GM18951 (cell line): ENCODE data around the gene GET3.
"Not testable (repeated sequence)": the region's sequence is repeated elsewhere in the genome, so short reads cannot be mapped to it uniquely, and the experiment has no call there.

Experiments
- POLR2A ChIP-seq: IDR thresholded peaks from 4 replicates; pipeline ENCODE4 v1.6.1; 2011; ENCODE audit warnings: mild to moderate bottlenecking; ENCODE audit not compliant: insufficient read length, insufficient read depth; ENCODE audit errors: extremely low read depth
- in situ Hi-C: fragments of 300-500 bp; cut with MboI; formaldehyde crosslinking; loops from one replicate; pipeline ENCODE4 v1.12.0; 2022; ENCODE audit warnings: low sequenced_read_pairs, mixed read lengths, inconsistent platforms; ENCODE audit not compliant: unreplicated experiment

The GET3 gene

GRCh38 chr19:12790628-12791344 lies 53.5 kb downstream of the GET3 start:
- TF ChIP-seq POLR2A: no peak
- in situ Hi-C loops: no loop called here

- TF ChIP-seq POLR2A: peak; percentile 100
- in situ Hi-C loops: no loop called here
These were observed 54.2 kb downstream of the GET3 start, which contains the start of gene JUNB for GRCh38 chr19:12791345-12792050. Gene JUNB (plus strand): TSS chr19:12791486. CDS start chr19:12791772, 286 bp downstream.

GRCh38 chr19:12792051-12792852 lies 55.0 kb downstream of the GET3 start:
- TF ChIP-seq POLR2A: peak; percentile 64
- in situ Hi-C loops: no loop called here

GRCh38 chr19:12792853-12793289 lies 55.6 kb downstream of the GET3 start:
- in situ Hi-C loops: no loop called here
- no peak for TF ChIP-seq POLR2A

- in situ Hi-C loops: no loop called here
- peak; percentile 64 for TF ChIP-seq POLR2A
These were observed 56.2 kb downstream of the GET3 start for GRCh38 chr19:12793290-12794195.

- in situ Hi-C loops: no loop called here
These were observed 57.1 kb downstream of the GET3 start for GRCh38 chr19:12794196-12794941.

GRCh38 chr19:12794971-12795381 lies 57.7 kb downstream of the GET3 start:
- no peak for TF ChIP-seq POLR2A
- in situ Hi-C loops: no loop called here

More at GRCh38 chr19:12794196-12794941, 57.1 kb downstream of the GET3 start:
- no peak for TF ChIP-seq POLR2A

- in situ Hi-C loops: no loop called here
- TF ChIP-seq POLR2A: no peak
These were observed 59.1 kb downstream of the GET3 start for GRCh38 chr19:12796146-12797071.

GRCh38 chr19:12797141-12797587 lies 59.9 kb downstream of the GET3 start:
- in situ Hi-C loops: no loop called here
- no peak for TF ChIP-seq POLR2A

- in situ Hi-C loops: not testable (repeated sequence)
These were observed 60.3 kb downstream of the GET3 start for GRCh38 chr19:12797607-12798006.
